ENCODE data around the gene PITPNC1. TPM values are rescaled to one million over a fixed set of nuclear protein-coding genes. Genes with fewer than 3 reads are reported as not detected.

The PITPNC1 gene
- total RNA-seq, 1 experiment from 2014 or later, result 20.8 TPM

DNA sequence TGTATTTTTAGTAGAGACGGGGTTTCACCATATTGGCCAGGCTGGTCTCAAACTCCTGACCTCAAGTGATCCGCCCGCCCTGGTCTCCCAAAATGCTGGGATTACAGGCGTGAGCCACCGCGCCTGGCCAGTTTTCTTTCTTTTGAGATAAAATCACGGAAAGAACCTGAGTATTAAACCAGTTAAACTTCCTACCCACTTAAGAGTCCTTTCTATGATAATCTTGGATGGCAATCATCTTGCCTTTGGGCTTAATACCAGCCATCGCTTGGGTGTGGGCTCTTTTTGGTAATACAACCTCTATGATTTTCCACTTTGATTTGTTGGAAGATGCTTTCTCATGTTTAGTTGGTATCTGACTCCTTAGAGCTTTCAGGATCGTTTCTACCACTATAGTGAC is 24.0 kb downstream of the PITPNC1 start:
- peaks cover 12% of the 10 kb centered on the region for H3K4me1 ChIP-seq (ENCODE audit: control insufficient read depth, insufficient read depth, low read length)
- in situ Hi-C loops (cut with HindIII; ENCODE audit: low pct_unique_long_range_greater_than_20kb, low sequenced_read_pairs), result no loop called here
- no peak for ATAC-seq
- intact Hi-C loops (cut with micrococcal nuclease; ENCODE audit: unreplicated experiment), result no loop called here
- H3K4me3 ChIP-seq (ENCODE audit: low read depth in 2 of 2, low read length in 2 of 2), result no peak overlapping the region
- no peaks in the 10 kb centered on the region for H3K9me3 ChIP-seq (ENCODE audit: control insufficient read depth, insufficient read depth, low read depth, low read length)
- no peak overlapping the region for H3K27ac ChIP-seq (ENCODE audit: low read length)
- H3K27me3 ChIP-seq (ENCODE audit: control insufficient read depth, insufficient read depth, low read length), result no peaks in the 10 kb centered on the region
- ChIA-PET POLR2A (no interaction called here), CTCF (no interaction called here)
- BruUV-seq (replicated peaks), result no TSS peak
- no peak for TF ChIP-seq TCF7L2 (IDR thresholded peaks at IDR 0.05; ENCODE audit: low read depth, low read length)
- TF ChIP-seq, protein P1, sequence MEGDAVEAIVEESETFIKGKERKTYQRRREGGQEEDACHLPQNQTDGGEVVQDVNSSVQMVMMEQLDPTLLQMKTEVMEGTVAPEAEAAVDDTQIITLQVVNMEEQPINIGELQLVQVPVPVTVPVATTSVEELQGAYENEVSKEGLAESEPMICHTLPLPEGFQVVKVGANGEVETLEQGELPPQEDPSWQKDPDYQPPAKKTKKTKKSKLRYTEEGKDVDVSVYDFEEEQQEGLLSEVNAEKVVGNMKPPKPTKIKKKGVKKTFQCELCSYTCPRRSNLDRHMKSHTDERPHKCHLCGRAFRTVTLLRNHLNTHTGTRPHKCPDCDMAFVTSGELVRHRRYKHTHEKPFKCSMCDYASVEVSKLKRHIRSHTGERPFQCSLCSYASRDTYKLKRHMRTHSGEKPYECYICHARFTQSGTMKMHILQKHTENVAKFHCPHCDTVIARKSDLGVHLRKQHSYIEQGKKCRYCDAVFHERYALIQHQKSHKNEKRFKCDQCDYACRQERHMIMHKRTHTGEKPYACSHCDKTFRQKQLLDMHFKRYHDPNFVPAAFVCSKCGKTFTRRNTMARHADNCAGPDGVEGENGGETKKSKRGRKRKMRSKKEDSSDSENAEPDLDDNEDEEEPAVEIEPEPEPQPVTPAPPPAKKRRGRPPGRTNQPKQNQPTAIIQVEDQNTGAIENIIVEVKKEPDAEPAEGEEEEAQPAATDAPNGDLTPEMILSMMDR (IDR thresholded peaks at IDR 0.05), result no peak
- TF ChIP-seq SIN3A (IDR thresholded peaks at IDR 0.05; ENCODE audit: borderline replicate concordance, insufficient read depth, low read depth, low read length), result no peak
- TF ChIP-seq, protein P2, sequence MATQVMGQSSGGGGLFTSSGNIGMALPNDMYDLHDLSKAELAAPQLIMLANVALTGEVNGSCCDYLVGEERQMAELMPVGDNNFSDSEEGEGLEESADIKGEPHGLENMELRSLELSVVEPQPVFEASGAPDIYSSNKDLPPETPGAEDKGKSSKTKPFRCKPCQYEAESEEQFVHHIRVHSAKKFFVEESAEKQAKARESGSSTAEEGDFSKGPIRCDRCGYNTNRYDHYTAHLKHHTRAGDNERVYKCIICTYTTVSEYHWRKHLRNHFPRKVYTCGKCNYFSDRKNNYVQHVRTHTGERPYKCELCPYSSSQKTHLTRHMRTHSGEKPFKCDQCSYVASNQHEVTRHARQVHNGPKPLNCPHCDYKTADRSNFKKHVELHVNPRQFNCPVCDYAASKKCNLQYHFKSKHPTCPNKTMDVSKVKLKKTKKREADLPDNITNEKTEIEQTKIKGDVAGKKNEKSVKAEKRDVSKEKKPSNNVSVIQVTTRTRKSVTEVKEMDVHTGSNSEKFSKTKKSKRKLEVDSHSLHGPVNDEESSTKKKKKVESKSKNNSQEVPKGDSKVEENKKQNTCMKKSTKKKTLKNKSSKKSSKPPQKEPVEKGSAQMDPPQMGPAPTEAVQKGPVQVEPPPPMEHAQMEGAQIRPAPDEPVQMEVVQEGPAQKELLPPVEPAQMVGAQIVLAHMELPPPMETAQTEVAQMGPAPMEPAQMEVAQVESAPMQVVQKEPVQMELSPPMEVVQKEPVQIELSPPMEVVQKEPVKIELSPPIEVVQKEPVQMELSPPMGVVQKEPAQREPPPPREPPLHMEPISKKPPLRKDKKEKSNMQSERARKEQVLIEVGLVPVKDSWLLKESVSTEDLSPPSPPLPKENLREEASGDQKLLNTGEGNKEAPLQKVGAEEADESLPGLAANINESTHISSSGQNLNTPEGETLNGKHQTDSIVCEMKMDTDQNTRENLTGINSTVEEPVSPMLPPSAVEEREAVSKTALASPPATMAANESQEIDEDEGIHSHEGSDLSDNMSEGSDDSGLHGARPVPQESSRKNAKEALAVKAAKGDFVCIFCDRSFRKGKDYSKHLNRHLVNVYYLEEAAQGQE (IDR thresholded peaks at IDR 0.05; ENCODE audit: insufficient read depth in 1 of 2, low read depth in 2 of 2, low read length in 1 of 2), result no peak
- TF ChIP-seq POLR2AphosphoS5 (IDR thresholded peaks at IDR 0.05; ENCODE audit: low read depth, low read length), result no peak
- DNase-seq (ENCODE audit: low read depth, low spot score), result no peak
- H3K36me3 ChIP-seq (ENCODE audit: control insufficient read depth, insufficient read depth, low read length), result no peaks in the 10 kb centered on the region

DNA sequence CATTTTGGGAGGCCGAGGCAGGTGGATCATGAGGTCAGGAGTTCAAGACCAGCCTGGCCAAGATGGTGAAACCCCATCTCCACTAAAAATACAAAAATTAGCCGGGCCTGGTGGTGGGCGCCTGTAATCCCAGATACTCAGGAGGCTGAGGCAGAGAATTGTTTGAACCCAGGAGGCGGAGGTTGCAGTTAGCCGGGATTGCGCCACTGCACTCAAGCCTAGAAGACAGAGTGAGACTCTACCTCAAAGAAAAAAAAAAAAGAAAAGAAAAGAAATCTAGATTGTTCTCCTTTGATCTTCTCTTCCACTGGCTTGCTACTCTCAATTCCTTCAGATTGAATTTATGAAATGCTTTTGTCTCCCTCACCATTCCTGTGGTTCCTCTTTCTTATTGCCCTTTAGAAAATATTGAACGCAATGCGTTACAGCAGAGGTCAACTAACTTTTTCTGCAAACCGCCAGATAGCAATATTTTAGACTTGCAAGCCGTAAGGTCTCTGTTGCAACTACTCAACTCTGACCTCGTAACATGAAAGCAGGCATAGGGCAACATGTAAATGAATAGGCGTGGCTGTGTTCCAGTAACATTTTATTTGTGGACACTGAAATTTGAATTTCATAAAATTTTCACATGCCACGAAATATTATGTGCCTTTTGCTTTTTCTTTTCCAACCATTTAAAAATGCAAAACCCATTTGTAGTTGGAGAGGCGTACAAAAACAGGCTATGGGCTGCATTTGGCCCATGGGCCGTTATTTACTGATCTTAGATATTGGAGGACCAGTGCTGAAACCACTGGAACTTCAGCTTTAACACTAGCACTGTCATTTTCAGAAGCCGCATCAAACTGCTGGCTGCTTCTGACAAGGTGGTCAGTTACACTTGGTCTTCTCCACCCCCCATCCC is 24.8 kb downstream of the PITPNC1 start:
- DNase-seq (ENCODE audit: low read depth, low spot score) (no peak), ATAC-seq (no peak)
- no peaks in the 10 kb centered on the region for H3K9me3 ChIP-seq (ENCODE audit: control insufficient read depth, insufficient read depth, low read depth, low read length)
- ChIA-PET POLR2A (no interaction called here), CTCF (no interaction called here)
- in situ Hi-C loops (cut with HindIII; ENCODE audit: low pct_unique_long_range_greater_than_20kb, low sequenced_read_pairs), result no loop called here
- H3K27ac ChIP-seq (ENCODE audit: low read length), result no peak overlapping the region; the same call in 1 of the 2 replicates
- H3K4me1 ChIP-seq (ENCODE audit: control insufficient read depth, insufficient read depth, low read length), result peaks cover 12% of the 10 kb centered on the region
- H3K36me3 ChIP-seq (ENCODE audit: control insufficient read depth, insufficient read depth, low read length), result no peaks in the 10 kb centered on the region
- BruUV-seq (replicated peaks), result no TSS peak
- TF ChIP-seq TCF7L2 (IDR thresholded peaks at IDR 0.05; ENCODE audit: low read depth, low read length) (no peak), SIN3A (IDR thresholded peaks at IDR 0.05; ENCODE audit: borderline replicate concordance, insufficient read depth, low read depth, low read length) (no peak)
- TF ChIP-seq, protein P2 (IDR thresholded peaks at IDR 0.05; ENCODE audit: insufficient read depth in 1 of 2, low read depth in 2 of 2, low read length in 1 of 2), result no peak
- no peaks in the 10 kb centered on the region for H3K27me3 ChIP-seq (ENCODE audit: control insufficient read depth, insufficient read depth, low read length)
- intact Hi-C loops (cut with micrococcal nuclease; ENCODE audit: unreplicated experiment), result no loop called here
- no peak overlapping the region for H3K4me3 ChIP-seq (ENCODE audit: low read depth in 2 of 2, low read length in 2 of 2)

All from Panc1 (cell line).